WERI-Rb-1 (cell line): Measurements from ENCODE around the gene HNRNPM.
A peak's percentile ranks its signal among the peaks of the same experiment; 100 is the strongest.

ENCODE experiments used
- DNase-seq: peaks from one replicate; pipeline ENCODE4 v3.0.0-alpha.2; 2020
- H3K27ac ChIP-seq: fragments of 250-450 bp; sonication (Bioruptor Pico); 2 replicates; pipeline ENCODE4 v1.5.1; 2020; ENCODE audit warnings: mild to moderate bottlenecking, moderate library complexity
- H3K27me3 ChIP-seq: fragments of 250-450 bp; sonication (Bioruptor Pico); 2 replicates; pipeline ENCODE4 v1.5.1; 2021; ENCODE audit warnings: mild to moderate bottlenecking, low read depth, moderate library complexity; ENCODE audit not compliant: insufficient read depth, severe bottlenecking
- H3K36me3 ChIP-seq: fragments of 250-450 bp; sonication (Bioruptor Pico); 2 replicates; pipeline ENCODE4 v1.5.1; 2020; ENCODE audit warnings: mild to moderate bottlenecking, moderate library complexity
- H3K4me3 ChIP-seq: 2 replicates; pipeline ENCODE4 v1.5.1; 2011; ENCODE audit warnings: low read depth, mild to moderate bottlenecking, control low read depth, low read length
- H3K9me3 ChIP-seq: fragments of 250-450 bp; sonication (Bioruptor Pico); 2 replicates; pipeline ENCODE4 v1.5.1; 2021; ENCODE audit warnings: mild to moderate bottlenecking, moderate library complexity; ENCODE audit not compliant: severe bottlenecking
- CTCF ChIP-seq: IDR thresholded peaks from 2 replicates; pipeline ENCODE4 v1.5.1; 2011; ENCODE audit warnings: low read depth, mild to moderate bottlenecking, control low read depth, inconsistent platforms, low read length

Gene HNRNPM

GRCh38 chr19:8505680-8506401 lies 61.1 kb downstream of the HNRNPM start:
- Histone ChIP-seq H3K27me3 (no peaks in the 10 kb centered on the region), H3K36me3 (no peaks in the 10 kb centered on the region), H3K27ac (peak overlapping the region; percentile 93), H3K4me3 (peak overlapping the region; percentile 71), H3K9me3 (no peaks in the 10 kb centered on the region)
- DNase-seq: peak; percentile 91
- TF ChIP-seq CTCF: peak; percentile 83

GRCh38 chr19:8506402-8506957 lies 61.7 kb downstream of the HNRNPM start:
- no peaks in the 10 kb centered on the region for H3K27me3 ChIP-seq
- H3K4me3 ChIP-seq: peak overlapping the region; percentile 71
- TF ChIP-seq CTCF: no peak
- H3K9me3 ChIP-seq: no peaks in the 10 kb centered on the region
- DNase-seq: no peak
- peak overlapping the region; percentile 93 for H3K27ac ChIP-seq
- peaks cover 5% of the 10 kb centered on the region for H3K36me3 ChIP-seq

DNA sequence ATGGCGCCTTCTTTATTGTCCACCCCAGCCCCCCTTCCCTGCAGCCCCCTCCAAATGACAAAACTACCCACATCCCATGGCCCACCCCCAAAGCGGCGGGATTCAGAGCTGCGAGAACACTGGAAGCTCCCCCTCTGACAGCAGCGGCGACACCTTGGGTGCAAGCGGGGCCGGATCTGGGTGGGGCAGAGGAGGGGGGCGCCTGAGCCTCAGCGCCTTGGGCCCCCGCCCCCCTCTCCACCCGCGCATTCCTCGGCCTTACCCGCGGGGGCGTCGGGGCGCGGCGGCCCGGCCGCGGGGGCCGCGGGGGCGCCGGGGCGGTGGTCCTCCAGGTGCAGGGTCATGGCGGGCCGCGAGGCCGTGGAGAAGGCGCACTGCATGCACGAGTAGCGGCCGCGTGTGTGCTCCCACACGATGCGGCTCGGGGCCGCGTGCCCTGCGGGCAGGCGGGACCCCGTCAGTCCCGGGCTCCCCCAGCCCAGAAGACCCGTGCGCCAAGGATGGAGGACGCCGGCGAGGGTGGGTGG lies 65.9 kb downstream of the HNRNPM start:
- DNase-seq: no peak
- Histone ChIP-seq H3K27me3 (no peaks in the 10 kb centered on the region), H3K27ac (no peak overlapping the region), H3K9me3 (no peaks in the 10 kb centered on the region), H3K36me3 (peaks cover 15% of the 10 kb centered on the region), H3K4me3 (no peak overlapping the region)
- TF ChIP-seq CTCF: no peak

GRCh38 chr19:8511573-8512101 lies 66.9 kb downstream of the HNRNPM start:
- TF ChIP-seq CTCF: no peak
- Histone ChIP-seq H3K9me3 (no peaks in the 10 kb centered on the region), H3K27me3 (no peaks in the 10 kb centered on the region), H3K27ac (no peak overlapping the region), H3K36me3 (peaks cover 15% of the 10 kb centered on the region), H3K4me3 (no peak overlapping the region)
- no peak for DNase-seq

GRCh38 chr19:8512115-8512967 lies 67.6 kb downstream of the HNRNPM start:
- DNase-seq: no peak

More at GRCh38 chr19:8512115-8512967, 67.6 kb downstream of the HNRNPM start:
- H3K36me3 ChIP-seq: peaks cover 15% of the 10 kb centered on the region
- H3K27ac ChIP-seq: no peak overlapping the region
- H3K27me3 ChIP-seq: no peaks in the 10 kb centered on the region
- no peak for TF ChIP-seq CTCF
- H3K9me3 ChIP-seq: no peaks in the 10 kb centered on the region
- no peak overlapping the region for H3K4me3 ChIP-seq
